Activated T-helper 2 cell treated with anti-CD3 and anti-CD28 coated beads, Interferon-gamma antibody, Interleukin-2, Interleukin-4, amounts not matched to agents 10 μg/mL and 5 μg/mL and 100 μg/mL, durations not matched to agents 14 hours and 24 hours and 36 hours (primary cell): ENCODE measurements around the gene RFX6. TPM values are rescaled to one million over a fixed set of nuclear protein-coding genes. Genes with fewer than 3 reads are reported as not detected.

ENCODE experiments used
- DNase-seq: peaks from one replicate; pipeline ENCODE4 v3.0.0; 2021; ENCODE audit warnings: low spot score
- H3K27ac Mint-ChIP-seq: one replicate; pipeline ENCODE4 v1.8.0; 2021; ENCODE audit warnings: mixed read lengths
- H3K27me3 Mint-ChIP-seq: one replicate; pipeline ENCODE4 v1.8.0; 2021; ENCODE audit warnings: low read depth, mixed read lengths
- H3K36me3 Mint-ChIP-seq: one replicate; pipeline ENCODE4 v1.8.0; 2021; ENCODE audit warnings: low read depth, mixed read lengths
- H3K4me1 Mint-ChIP-seq: one replicate; pipeline ENCODE4 v1.8.0; 2021; ENCODE audit warnings: low read depth, mixed read lengths
- H3K4me3 Mint-ChIP-seq: one replicate; pipeline ENCODE4 v1.8.0; 2021; ENCODE audit warnings: low read depth, mild to moderate bottlenecking, moderate library complexity, mixed read lengths
- H3K9me3 Mint-ChIP-seq: one replicate; pipeline ENCODE4 v1.8.0; 2021; ENCODE audit warnings: mixed read lengths
- intact Hi-C: fragments of 100-400 bp; cut with micrococcal nuclease; formaldehyde crosslinking; loops from one replicate; pipeline ENCODE4 v1.15.1; 2023
- total RNA-seq: library from RNA; stranded (reverse); gene quantifications from 2 replicates; pipeline ENCODE4 v1.2.3, GENCODE V29; 2022

Gene RFX6
- total RNA-seq, 1 donor from 2014 or later: not detected

DNA sequence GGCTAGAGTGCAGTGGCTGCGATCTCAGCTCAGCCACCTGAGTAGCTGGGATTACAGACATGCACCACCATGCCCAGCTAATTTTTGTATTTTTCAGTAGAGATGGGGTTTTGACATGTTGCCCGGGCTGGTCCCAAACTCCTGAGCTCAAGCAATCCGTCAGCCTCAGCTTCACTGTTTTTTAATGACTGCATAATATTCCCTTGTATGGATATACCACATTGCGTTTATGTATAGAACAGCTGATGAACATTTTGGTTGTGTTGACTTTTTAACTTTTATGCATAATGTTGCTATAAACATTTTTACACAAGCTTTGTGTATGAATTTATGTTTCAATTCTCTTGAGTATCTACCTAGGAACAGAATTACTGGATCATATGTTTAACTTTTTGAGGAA lies 4.3 kb upstream of the RFX6 start:
- DNase-seq: no peak
- H3K27me3 Mint-ChIP-seq: peaks cover 33% of the 10 kb centered on the region
- H3K4me3 Mint-ChIP-seq: no peak overlapping the region
- no peaks in the 10 kb centered on the region for H3K9me3 Mint-ChIP-seq
- no peak overlapping the region for H3K27ac Mint-ChIP-seq
- H3K4me1 Mint-ChIP-seq: peaks cover 7% of the 10 kb centered on the region
- H3K36me3 Mint-ChIP-seq: no peaks in the 10 kb centered on the region
- intact Hi-C loops: no loop called here

DNA sequence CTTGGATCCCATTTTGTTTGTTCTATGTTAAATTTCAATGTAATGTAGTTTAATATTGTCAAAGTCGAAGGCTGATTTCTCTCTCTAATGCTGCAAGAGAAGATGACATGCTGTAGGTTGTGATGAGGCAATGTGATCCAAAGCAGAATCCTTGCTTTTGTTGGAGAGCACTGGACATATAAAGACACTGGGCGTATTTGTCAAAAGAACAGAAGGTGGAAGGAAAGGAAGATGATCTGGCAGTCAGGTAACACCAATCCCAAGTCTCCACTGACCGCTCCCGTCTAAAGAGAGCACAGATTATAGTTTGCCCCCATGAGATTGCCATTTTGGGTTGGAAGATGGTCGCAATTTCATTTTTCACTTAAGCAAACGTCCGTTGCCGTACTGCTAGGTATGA lies 935 bp upstream of the RFX6 start:
- H3K4me3 Mint-ChIP-seq: no peak overlapping the region
- peaks cover 39% of the 10 kb centered on the region for H3K27me3 Mint-ChIP-seq
- H3K27ac Mint-ChIP-seq: no peak overlapping the region
- DNase-seq: no peak
- H3K9me3 Mint-ChIP-seq: no peaks in the 10 kb centered on the region
- H3K4me1 Mint-ChIP-seq: peaks cover 7% of the 10 kb centered on the region
- intact Hi-C loops: no loop called here
- no peaks in the 10 kb centered on the region for H3K36me3 Mint-ChIP-seq

DNA sequence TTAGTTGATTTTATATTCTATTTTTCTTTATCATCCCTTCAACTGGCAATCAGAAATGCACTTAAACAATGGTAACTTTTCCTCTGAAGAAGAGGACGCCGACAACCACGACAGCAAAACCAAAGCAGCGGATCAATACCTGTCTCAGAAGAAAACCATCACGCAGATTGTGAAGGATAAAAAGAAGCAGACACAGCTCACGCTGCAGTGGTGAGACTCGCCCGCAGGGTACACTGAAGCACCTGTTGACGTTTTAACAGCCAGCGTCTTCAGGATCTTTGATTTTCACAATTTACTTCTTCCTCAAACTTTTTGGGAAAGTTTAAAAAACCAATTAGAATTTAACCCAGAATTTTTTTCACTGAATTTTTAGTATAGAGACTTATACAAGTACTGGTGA lies 701 bp downstream of the RFX6 start:
- peaks cover 39% of the 10 kb centered on the region for H3K27me3 Mint-ChIP-seq
- no peak overlapping the region for H3K4me3 Mint-ChIP-seq
- no peak for DNase-seq
- H3K9me3 Mint-ChIP-seq: no peaks in the 10 kb centered on the region
- no peak overlapping the region for H3K27ac Mint-ChIP-seq
- H3K4me1 Mint-ChIP-seq: peaks cover 7% of the 10 kb centered on the region
- H3K36me3 Mint-ChIP-seq: no peaks in the 10 kb centered on the region
- intact Hi-C loops: no loop called here

DNA sequence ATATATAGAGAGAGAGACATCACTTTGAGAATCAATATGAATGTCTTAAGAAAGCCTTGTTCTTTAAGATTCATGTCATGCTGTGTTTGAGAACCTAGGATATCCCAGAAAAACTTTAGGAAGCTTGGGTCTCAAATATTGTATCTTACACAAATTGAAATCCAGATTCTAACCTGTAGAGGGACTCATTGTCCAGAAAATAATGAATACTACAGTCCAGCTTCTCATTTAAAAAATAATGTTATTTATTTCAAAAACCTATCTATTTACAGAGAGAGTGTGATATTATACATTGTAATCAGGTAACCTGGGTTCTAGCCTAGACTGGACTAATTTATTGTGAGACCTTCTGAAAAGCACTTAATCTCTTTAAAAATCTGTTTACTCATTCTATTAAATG lies 4.2 kb downstream of the RFX6 start:
- H3K4me1 Mint-ChIP-seq: peaks cover 4% of the 10 kb centered on the region
- H3K4me3 Mint-ChIP-seq: no peak overlapping the region
- DNase-seq: no peak
- intact Hi-C loops: loop anchor here (10.0 kb wide), 1 partner anchor 384 kb away; the partner anchor contains the start of gene VGLL2
- no peaks in the 10 kb centered on the region for H3K36me3 Mint-ChIP-seq
- no peaks in the 10 kb centered on the region for H3K9me3 Mint-ChIP-seq
- no peak overlapping the region for H3K27ac Mint-ChIP-seq
- peaks cover 19% of the 10 kb centered on the region for H3K27me3 Mint-ChIP-seq

DNA sequence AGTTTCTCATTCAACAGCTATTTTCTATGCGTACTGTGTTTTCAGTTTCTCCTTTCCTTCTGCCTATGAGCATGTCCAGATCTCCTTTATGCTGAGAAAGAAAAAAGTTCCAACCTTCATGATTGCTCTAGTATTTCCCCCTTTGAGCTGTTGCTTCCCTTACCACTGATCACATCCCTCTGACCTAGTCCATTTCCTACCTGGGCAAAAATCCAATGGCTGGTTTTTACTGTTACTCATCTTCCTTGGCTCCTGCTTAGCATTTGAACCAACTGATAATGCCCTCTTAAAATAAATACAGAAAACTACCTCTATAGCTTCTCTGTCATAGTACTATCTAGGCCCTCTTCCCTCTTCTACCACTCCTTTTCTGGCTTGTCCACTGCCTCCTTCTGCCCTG lies 6.0 kb downstream of the RFX6 start:
- H3K4me1 Mint-ChIP-seq: no peaks in the 10 kb centered on the region
- no peak overlapping the region for H3K27ac Mint-ChIP-seq
- no peaks in the 10 kb centered on the region for H3K9me3 Mint-ChIP-seq
- no peak for DNase-seq
- intact Hi-C loops: loop anchor here (10.0 kb wide), 1 partner anchor 382 kb away; the partner anchor contains the start of gene VGLL2
- no peaks in the 10 kb centered on the region for H3K36me3 Mint-ChIP-seq
- peaks cover 3% of the 10 kb centered on the region for H3K27me3 Mint-ChIP-seq
- H3K4me3 Mint-ChIP-seq: no peak overlapping the region

DNA sequence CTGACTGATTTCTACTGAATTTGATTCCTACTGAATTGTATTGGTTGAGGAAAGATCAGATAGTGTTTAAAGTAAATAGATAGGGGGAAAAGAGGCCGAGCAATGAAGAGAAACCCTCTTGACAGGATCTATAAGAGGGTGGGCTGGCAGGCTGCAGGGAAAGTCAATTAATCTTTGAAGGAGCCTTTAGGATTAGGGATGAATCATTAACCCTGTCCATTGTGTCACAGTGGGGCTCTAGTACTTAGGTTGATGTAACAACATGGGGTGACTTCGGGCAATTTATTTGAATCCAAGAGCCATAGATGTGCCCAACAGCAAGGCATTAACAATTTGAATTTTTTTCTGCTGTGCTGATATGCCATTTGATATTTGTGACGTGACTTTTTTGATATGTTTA lies 7.5 kb downstream of the RFX6 start:
- peaks cover 1% of the 10 kb centered on the region for H3K27me3 Mint-ChIP-seq
- intact Hi-C loops: loop anchor here (10.0 kb wide), 1 partner anchor 380 kb away; the partner anchor contains the start of gene VGLL2
- no peak for DNase-seq
- H3K9me3 Mint-ChIP-seq: no peaks in the 10 kb centered on the region
- no peaks in the 10 kb centered on the region for H3K4me1 Mint-ChIP-seq
- no peaks in the 10 kb centered on the region for H3K36me3 Mint-ChIP-seq
- H3K4me3 Mint-ChIP-seq: no peak overlapping the region
- H3K27ac Mint-ChIP-seq: no peak overlapping the region

DNA sequence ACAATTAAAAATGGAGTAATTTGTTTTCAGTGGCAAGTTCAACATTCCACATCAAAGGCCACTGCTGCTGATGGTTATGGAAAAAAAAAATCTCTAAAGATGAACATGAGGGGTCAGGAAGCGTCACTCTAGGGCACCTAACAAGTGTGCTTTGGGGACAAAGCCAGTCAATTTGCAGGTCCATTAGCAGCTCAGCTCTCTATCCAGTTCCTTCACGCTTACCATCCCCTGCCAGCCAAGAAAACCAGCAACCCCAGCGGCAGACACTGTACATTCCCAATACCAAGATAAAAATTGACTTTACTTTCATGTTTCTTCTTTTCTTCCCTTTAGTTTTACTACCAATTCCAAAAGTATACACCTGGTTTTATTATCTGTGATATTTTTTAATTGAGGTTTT lies 10.1 kb downstream of the RFX6 start:
- Mint-ChIP-seq H3K4me1 (no peaks in the 10 kb centered on the region), H3K27ac (no peak overlapping the region), H3K36me3 (no peaks in the 10 kb centered on the region), H3K27me3 (no peaks in the 10 kb centered on the region), H3K9me3 (no peaks in the 10 kb centered on the region), H3K4me3 (no peak overlapping the region)
- DNase-seq: no peak
- intact Hi-C loops: loop anchor here (10.0 kb wide), 1 partner anchor 378 kb away; the partner anchor contains the start of gene VGLL2

DNA sequence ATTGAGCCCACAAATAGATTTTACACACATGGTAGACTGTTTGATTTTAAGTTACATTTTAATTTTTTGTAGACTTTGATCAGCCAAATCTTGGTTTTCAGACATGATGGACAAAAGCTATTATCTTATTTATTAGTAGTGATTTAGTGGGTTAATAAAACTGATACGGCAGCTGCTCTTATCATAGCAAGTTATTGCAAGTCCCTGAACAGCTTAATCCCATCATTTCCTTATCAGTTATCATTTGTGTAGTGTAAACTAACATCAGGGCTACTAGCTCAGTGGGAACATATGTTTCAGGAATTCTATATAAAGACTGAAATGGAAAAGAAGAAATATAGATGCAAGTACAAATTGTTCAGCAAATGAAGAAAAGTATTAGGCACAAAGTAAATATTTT lies 10.9 kb downstream of the RFX6 start:
- Mint-ChIP-seq H3K36me3 (no peaks in the 10 kb centered on the region), H3K27me3 (no peaks in the 10 kb centered on the region), H3K27ac (no peak overlapping the region), H3K4me3 (no peak overlapping the region), H3K4me1 (no peaks in the 10 kb centered on the region), H3K9me3 (no peaks in the 10 kb centered on the region)
- no peak for DNase-seq
- intact Hi-C loops: loop anchor here (10.0 kb wide), 1 partner anchor 377 kb away; the partner anchor contains the start of gene VGLL2

DNA sequence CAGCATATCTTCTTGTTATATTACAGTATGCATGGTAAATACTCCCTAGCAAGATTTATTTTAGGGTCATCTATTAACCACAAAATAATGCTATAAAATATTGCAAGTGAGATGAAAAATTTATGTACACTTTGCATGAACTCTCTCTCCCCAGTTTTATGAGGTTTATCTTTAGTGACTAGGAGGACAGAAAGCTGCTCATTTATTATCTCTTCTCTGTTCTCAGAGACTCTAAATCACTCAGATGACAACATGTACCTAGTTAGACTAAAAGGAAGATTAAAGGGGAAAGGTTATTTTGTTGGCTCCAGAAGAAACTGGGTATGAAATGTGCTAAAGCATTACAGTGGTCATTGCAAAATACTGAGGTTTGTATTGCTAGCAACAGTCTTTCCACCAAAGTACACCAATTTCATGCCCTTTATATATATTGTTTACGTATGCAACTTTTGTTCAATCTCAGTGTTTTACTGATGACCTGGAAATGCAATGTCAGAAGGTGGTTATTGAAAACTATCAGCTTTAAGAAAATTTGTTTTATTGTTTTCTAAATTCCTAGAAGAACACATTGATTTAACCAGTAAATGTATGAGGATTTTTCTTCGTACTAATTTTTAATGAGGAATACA lies 11.8 kb downstream of the RFX6 start:
- Mint-ChIP-seq H3K4me1 (no peaks in the 10 kb centered on the region), H3K36me3 (no peaks in the 10 kb centered on the region), H3K27me3 (no peaks in the 10 kb centered on the region), H3K9me3 (no peaks in the 10 kb centered on the region), H3K27ac (no peak overlapping the region), H3K4me3 (no peak overlapping the region)
- intact Hi-C loops: loop anchor here (10.0 kb wide), 1 partner anchor 376 kb away; the partner anchor contains the start of gene VGLL2
- DNase-seq: no peak

DNA sequence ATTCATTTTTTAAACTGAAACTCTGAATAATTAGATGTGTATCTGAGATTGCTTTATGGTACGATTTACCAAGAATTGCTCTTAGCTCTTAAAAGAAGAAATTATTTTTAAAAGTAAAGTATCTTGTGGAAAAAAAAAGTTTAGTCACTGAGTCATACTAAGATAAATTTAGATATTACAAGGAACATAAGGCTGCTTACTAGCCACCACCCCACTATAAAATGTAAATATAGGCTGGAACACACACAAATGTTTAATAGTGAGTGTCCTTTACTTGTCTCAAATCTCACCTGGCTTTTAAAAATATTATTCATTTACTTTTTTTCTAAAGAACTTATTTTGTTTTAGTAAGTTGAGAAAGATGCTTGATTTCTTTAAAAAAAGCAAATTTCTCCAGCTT lies 17.6 kb downstream of the RFX6 start:
- Mint-ChIP-seq H3K27me3 (no peaks in the 10 kb centered on the region), H3K27ac (no peak overlapping the region), H3K4me3 (no peak overlapping the region), H3K9me3 (no peaks in the 10 kb centered on the region), H3K4me1 (no peaks in the 10 kb centered on the region), H3K36me3 (no peaks in the 10 kb centered on the region)
- no peak for DNase-seq
- intact Hi-C loops: no loop called here

DNA sequence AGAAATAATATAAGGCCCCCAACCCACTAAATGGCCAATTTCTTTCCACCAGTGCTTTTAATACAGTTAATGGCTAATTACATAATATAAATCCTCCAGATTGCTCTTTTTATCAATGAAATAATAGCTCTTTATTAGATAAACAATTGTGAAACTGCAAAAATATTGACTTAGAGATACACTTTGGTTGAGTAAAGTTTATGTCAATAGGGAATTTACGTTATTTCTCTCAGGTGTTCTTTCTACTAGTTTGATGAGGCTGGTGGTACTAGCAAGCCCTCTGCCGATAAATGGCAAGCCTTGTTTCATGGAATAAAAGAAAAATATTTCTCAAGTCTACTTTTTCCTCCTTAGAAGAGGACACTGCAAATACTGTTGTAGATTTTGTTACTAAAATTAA lies 18.9 kb downstream of the RFX6 start:
- H3K27ac Mint-ChIP-seq: no peak overlapping the region
- no peak overlapping the region for H3K4me3 Mint-ChIP-seq
- DNase-seq: no peak
- H3K9me3 Mint-ChIP-seq: no peaks in the 10 kb centered on the region
- H3K27me3 Mint-ChIP-seq: no peaks in the 10 kb centered on the region
- intact Hi-C loops: no loop called here
- no peaks in the 10 kb centered on the region for H3K4me1 Mint-ChIP-seq
- no peaks in the 10 kb centered on the region for H3K36me3 Mint-ChIP-seq

DNA sequence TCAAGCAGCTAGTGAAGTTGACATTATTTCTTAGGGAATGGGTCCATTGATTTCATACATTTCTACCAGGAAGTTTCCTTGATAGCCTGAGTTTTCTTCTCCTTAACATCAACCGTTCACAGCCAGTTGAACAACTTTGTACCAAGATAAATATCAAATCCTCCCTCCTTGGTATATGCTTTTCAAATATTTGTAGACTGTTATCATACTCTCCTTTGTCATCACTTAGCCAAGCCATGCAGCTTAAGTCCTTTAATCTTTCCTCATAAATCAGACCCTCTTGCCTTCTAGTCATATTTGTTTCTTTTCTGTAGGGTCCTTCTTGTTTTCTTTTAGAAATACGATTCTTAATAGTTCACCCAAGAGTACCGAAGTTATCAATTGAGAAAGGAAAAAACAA lies 25.6 kb downstream of the RFX6 start:
- Mint-ChIP-seq H3K4me1 (no peaks in the 10 kb centered on the region), H3K27me3 (no peaks in the 10 kb centered on the region), H3K36me3 (no peaks in the 10 kb centered on the region), H3K27ac (no peak overlapping the region), H3K4me3 (no peak overlapping the region), H3K9me3 (no peaks in the 10 kb centered on the region)
- intact Hi-C loops: no loop called here
- DNase-seq: no peak

DNA sequence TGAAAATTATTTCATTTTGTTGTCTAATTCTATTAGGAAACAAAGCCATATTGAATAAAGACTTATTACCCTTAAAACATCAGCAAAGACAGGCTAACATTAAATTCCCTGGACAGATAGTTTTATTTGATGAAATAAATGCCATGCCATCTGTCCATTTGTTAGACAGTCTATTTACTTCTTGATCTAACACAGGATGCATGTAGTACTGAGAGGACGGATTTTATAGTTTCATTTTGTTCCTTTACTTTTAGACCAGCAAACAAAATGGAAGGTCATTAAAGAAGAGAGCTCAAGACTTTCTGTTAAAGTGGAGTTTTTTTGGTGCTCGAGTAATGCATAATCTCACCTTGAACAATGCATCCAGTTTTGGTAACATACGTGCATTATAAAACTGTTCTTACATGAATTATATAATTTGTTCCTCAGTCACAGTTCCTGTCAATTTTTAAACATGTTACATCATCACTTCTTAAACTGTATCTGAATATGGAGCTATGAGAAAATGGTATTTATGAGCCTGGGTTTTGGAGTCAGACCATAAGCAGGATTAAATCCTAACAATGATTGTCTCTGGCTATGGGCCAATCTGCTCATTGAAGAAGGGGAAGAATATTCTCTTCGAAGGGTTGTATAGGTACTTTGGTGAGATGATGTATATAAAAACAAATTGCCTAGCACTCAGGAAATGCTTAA lies 46.0 kb downstream of the RFX6 start:
- Mint-ChIP-seq H3K9me3 (no peaks in the 10 kb centered on the region), H3K27ac (no peak overlapping the region), H3K4me1 (no peaks in the 10 kb centered on the region), H3K27me3 (no peaks in the 10 kb centered on the region), H3K36me3 (no peaks in the 10 kb centered on the region), H3K4me3 (no peak overlapping the region)
- intact Hi-C loops: no loop called here
- no peak for DNase-seq
